Trophoblast cell (in vitro differentiated cells and primary cell): Measurements from ENCODE around the gene CCDC127.
A peak's percentile ranks its signal among the peaks of the same experiment; 100 is the strongest.

Experiments
- DNase-seq, 2 donors: peaks; one replicate each; pipeline ENCODE4 v3.0.0-alpha.2; 2016
- H2AFZ ChIP-seq: 2 replicates; pipeline ENCODE4 v1.6.1; 2013; ENCODE audit warnings: low read length, moderate library complexity, mild to moderate bottlenecking; ENCODE audit not compliant: insufficient read depth, poor library complexity
- H2AK5ac ChIP-seq: 2 replicates; pipeline ENCODE4 v1.6.1; 2013; ENCODE audit warnings: mild to moderate bottlenecking, low read length
- H2BK120ac ChIP-seq: 2 replicates; pipeline ENCODE4 v1.6.1; 2013; ENCODE audit warnings: low read length, mild to moderate bottlenecking, moderate library complexity; ENCODE audit not compliant: insufficient read depth, poor library complexity
- H2BK12ac ChIP-seq: 2 replicates; pipeline ENCODE4 v1.6.1; 2013; ENCODE audit warnings: mild to moderate bottlenecking, low read length, moderate library complexity
- H2BK5ac ChIP-seq: 2 replicates; pipeline ENCODE4 v1.6.1; 2013; ENCODE audit warnings: low read length, low read depth, moderate library complexity, mild to moderate bottlenecking; ENCODE audit not compliant: poor library complexity
- H3K14ac ChIP-seq: 2 replicates; pipeline ENCODE4 v1.6.1; 2013; ENCODE audit warnings: mild to moderate bottlenecking, low read length
- H3K18ac ChIP-seq: 2 replicates; pipeline ENCODE4 v1.6.1; 2013; ENCODE audit warnings: mild to moderate bottlenecking, low read length
- H3K23ac ChIP-seq: 2 replicates; pipeline ENCODE4 v1.6.1; 2013; ENCODE audit warnings: low read length
- H3K27ac ChIP-seq: 2 replicates; pipeline ENCODE4 v1.5.1; 2013; ENCODE audit warnings: low read depth, mild to moderate bottlenecking, inconsistent platforms, low read length, moderate library complexity
- H3K27me3 ChIP-seq: 2 replicates; pipeline ENCODE4 v1.6.1; 2013; ENCODE audit warnings: inconsistent platforms, mild to moderate bottlenecking, low read length, moderate library complexity; ENCODE audit not compliant: insufficient read depth
- H3K36me3 ChIP-seq, 2 experiments: 1 replicate in 1 of 2; 2 replicates in 1 of 2; pipeline ENCODE4 v1.6.1; 2013; ENCODE audit warnings: low read length in 2 of 2, mild to moderate bottlenecking in 2 of 2, moderate library complexity in 1 of 2; ENCODE audit not compliant: insufficient read depth in 2 of 2, control insufficient read depth in 1 of 2
- H3K4ac ChIP-seq: 2 replicates; pipeline ENCODE4 v1.6.1; 2013; ENCODE audit warnings: low read depth, mild to moderate bottlenecking, low read length, moderate library complexity
- H3K4me1 ChIP-seq, 2 experiments: 1 replicate in 1 of 2; 2 replicates in 1 of 2; pipeline ENCODE4 v1.6.1; 2013; ENCODE audit warnings: low read length in 2 of 2, mild to moderate bottlenecking in 2 of 2, moderate library complexity in 1 of 2; ENCODE audit not compliant: insufficient read depth in 2 of 2, control insufficient read depth in 1 of 2
- H3K4me2 ChIP-seq: 2 replicates; pipeline ENCODE4 v1.6.1; 2013; ENCODE audit warnings: inconsistent platforms, mild to moderate bottlenecking, low read length, moderate library complexity
- H3K4me3 ChIP-seq: 2 replicates; pipeline ENCODE4 v1.5.1; 2013; ENCODE audit warnings: mild to moderate bottlenecking, low read depth, low read length, inconsistent platforms
- H3K79me1 ChIP-seq: one replicate; pipeline ENCODE4 v1.6.1; 2013; ENCODE audit warnings: low read length
- H3K79me2 ChIP-seq: 2 replicates; pipeline ENCODE4 v1.6.1; 2013; ENCODE audit warnings: low read length, mild to moderate bottlenecking; ENCODE audit not compliant: control insufficient read depth, insufficient read depth, poor library complexity
- H3K9ac ChIP-seq: 2 replicates; pipeline ENCODE4 v1.6.1; 2013; ENCODE audit warnings: mild to moderate bottlenecking, low read length
- H3K9me3 ChIP-seq: 2 replicates; pipeline ENCODE4 v1.6.1; 2013; ENCODE audit warnings: low read depth, mild to moderate bottlenecking, control low read depth, inconsistent platforms, low read length; ENCODE audit not compliant: insufficient read depth
- H4K12ac ChIP-seq: 2 replicates; pipeline ENCODE4 v1.6.1; 2013; ENCODE audit warnings: low read depth, mild to moderate bottlenecking, low read length, moderate library complexity
- H4K8ac ChIP-seq: 2 replicates; pipeline ENCODE4 v1.6.1; 2013; ENCODE audit warnings: low read depth, mild to moderate bottlenecking, low read length, moderate library complexity
- H4K91ac ChIP-seq: one replicate; pipeline ENCODE4 v1.6.1; 2013; ENCODE audit warnings: low read depth, mild to moderate bottlenecking, low read length, moderate library complexity
- WGBS: extraction: QIAGEN DNeasy Blood & Tissue Kit; methylation state at CpG from one replicate; pipeline ENCODE4 v1.1.7; 2013; ENCODE audit warnings: missing lambda C conversion rate; ENCODE audit not compliant: insufficient read length, insufficient coverage; ENCODE audit errors: extremely low coverage; 5-methylcytosine and 5-hydroxymethylcytosine counted together

Gene CCDC127

DNA sequence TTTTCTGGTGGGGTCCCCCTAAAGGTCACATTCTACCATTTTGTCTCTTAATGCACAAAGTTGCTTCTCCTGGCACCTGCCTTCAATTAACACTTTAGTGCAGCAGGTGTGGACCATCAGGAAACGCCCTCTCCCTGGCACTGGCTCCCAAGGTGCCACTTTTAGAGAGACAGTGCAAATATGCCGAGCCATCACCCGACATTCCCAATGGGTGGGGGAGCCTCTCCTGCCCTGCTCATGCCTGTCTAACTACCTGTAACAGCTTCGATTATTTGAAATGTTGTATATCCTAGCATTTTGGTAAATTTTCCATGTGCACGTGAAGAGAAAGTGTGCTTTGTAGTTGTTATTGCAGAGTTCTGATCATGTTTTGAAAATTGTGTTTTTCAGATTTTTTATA, 39.8 kb downstream of the CCDC127 start:
- peaks cover 3% of the 10 kb centered on the region for H3K79me1 ChIP-seq
- no peak overlapping the region for H3K4me2 ChIP-seq
- DNase-seq: no peak
- H4K8ac ChIP-seq: no peak overlapping the region
- peaks cover 23 to 24% of the 10 kb centered on the region in 2 experiments for H3K4me1 ChIP-seq
- WGBS: no CpG with 5 or more reads among the region's 5 CpGs
- H3K27ac ChIP-seq: no peak overlapping the region
- H3K9ac ChIP-seq: no peak overlapping the region
- no peak overlapping the region for H2BK120ac ChIP-seq
- H2AK5ac ChIP-seq: no peak overlapping the region
- no peak overlapping the region for H3K23ac ChIP-seq
- H3K36me3 ChIP-seq: peaks cover 48 to 49% of the 10 kb centered on the region in 2 experiments
- H3K18ac ChIP-seq: no peak overlapping the region
- no peak overlapping the region for H3K4me3 ChIP-seq
- H4K12ac ChIP-seq: no peak overlapping the region
- no peak overlapping the region for H4K91ac ChIP-seq
- H3K14ac ChIP-seq: no peak overlapping the region
- no peak overlapping the region for H3K4ac ChIP-seq
- H2BK12ac ChIP-seq: no peak overlapping the region
- no peak overlapping the region for H2BK5ac ChIP-seq
- H2AFZ ChIP-seq: no peak overlapping the region
- no peaks in the 10 kb centered on the region for H3K9me3 ChIP-seq
- H3K27me3 ChIP-seq: no peaks in the 10 kb centered on the region
- H3K79me2 ChIP-seq: no peaks in the 10 kb centered on the region

GRCh38 chr5:176296-176823, 41.6 kb downstream of the CCDC127 start:
- Histone ChIP-seq H3K79me1 (peaks cover 3% of the 10 kb centered on the region), H3K27me3 (no peaks in the 10 kb centered on the region), H2AFZ (no peak overlapping the region), H4K91ac (no peak overlapping the region), H3K4ac (no peak overlapping the region), H3K27ac (no peak overlapping the region), H2BK120ac (no peak overlapping the region), H3K23ac (no peak overlapping the region), H3K4me1 (peaks cover 23 to 24% of the 10 kb centered on the region in 2 experiments), H3K14ac (no peak overlapping the region), H4K8ac (no peak overlapping the region), H3K4me3 (no peak overlapping the region), H2BK12ac (no peak overlapping the region), H3K9ac (no peak overlapping the region), H3K18ac (no peak overlapping the region), H3K36me3 (peaks cover 49 to 50% of the 10 kb centered on the region in 2 experiments), H3K4me2 (no peak overlapping the region), H2BK5ac (no peak overlapping the region), H3K9me3 (no peaks in the 10 kb centered on the region), H2AK5ac (no peak overlapping the region), H4K12ac (no peak overlapping the region), H3K79me2 (no peaks in the 10 kb centered on the region)
- peak; percentile 38 to 80 for DNase-seq
- WGBS: no CpG with 5 or more reads among the region's 11 CpGs

DNA sequence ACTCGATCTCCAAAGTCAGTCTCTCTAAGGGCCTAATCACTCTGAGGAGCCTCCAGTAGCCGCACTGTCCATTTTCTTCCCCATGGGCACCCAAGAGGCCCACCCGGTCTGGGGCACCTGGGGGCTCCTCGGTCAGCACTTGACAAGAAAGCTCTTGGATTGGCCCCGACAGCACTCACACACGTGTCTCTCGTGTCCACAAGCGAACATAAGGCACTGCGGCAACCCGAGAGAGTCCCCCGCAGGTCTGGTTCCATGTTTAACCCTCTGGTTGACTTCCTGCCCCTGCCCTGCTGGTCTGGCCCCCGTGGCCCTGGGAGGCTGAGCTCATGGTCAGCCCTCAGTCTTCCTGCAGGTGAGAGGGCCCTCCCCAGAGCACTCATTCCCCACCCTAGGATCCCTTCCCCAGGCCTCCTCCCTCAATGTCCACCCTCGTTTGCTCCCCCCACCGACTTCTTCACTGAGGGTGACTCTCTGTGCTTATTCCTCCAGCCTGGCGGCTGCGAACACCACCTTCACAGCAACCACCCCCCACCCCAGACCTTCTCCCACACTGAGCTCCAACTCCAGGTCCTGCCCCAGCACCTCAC, 43.0 kb downstream of the CCDC127 start:
- no peak overlapping the region for H2BK12ac ChIP-seq
- H3K4me3 ChIP-seq: no peak overlapping the region

GRCh38 chr5:174291-174600, 43.7 kb downstream of the CCDC127 start:
- DNase-seq: no peak
- H3K9me3 ChIP-seq: no peaks in the 10 kb centered on the region
- H4K91ac ChIP-seq: no peak overlapping the region
- H3K23ac ChIP-seq: no peak overlapping the region
- no peak overlapping the region for H3K4me2 ChIP-seq
- H2AK5ac ChIP-seq: no peak overlapping the region
- WGBS: no CpG with 5 or more reads among the region's 5 CpGs
- H3K27ac ChIP-seq: no peak overlapping the region
- H4K8ac ChIP-seq: no peak overlapping the region
- H2AFZ ChIP-seq: no peak overlapping the region
- no peak overlapping the region for H3K4ac ChIP-seq
- H3K36me3 ChIP-seq: peaks cover 57 to 59% of the 10 kb centered on the region in 2 experiments
- H2BK5ac ChIP-seq: no peak overlapping the region
- H3K79me1 ChIP-seq: peaks cover 3% of the 10 kb centered on the region
- H3K18ac ChIP-seq: no peak overlapping the region
- no peak overlapping the region for H4K12ac ChIP-seq
- H3K27me3 ChIP-seq: no peaks in the 10 kb centered on the region
- H3K14ac ChIP-seq: no peak overlapping the region
- H2BK12ac ChIP-seq: no peak overlapping the region
- no peak overlapping the region for H3K4me3 ChIP-seq
- no peak overlapping the region for H3K9ac ChIP-seq
- H2BK120ac ChIP-seq: no peak overlapping the region
- peaks cover 14% of the 10 kb centered on the region in 2 experiments for H3K4me1 ChIP-seq
- no peaks in the 10 kb centered on the region for H3K79me2 ChIP-seq

More for the DNA sequence above, 43.0 kb downstream of the CCDC127 start:
- peak overlapping the region; percentile 35 for H3K14ac ChIP-seq
- no peaks in the 10 kb centered on the region for H3K79me2 ChIP-seq
- no peak for DNase-seq
- no peak overlapping the region for H2AK5ac ChIP-seq
- H4K91ac ChIP-seq: peak overlapping the region; percentile 17
- no peaks in the 10 kb centered on the region for H3K27me3 ChIP-seq
- H2BK5ac ChIP-seq: no peak overlapping the region
- H3K36me3 ChIP-seq: peaks cover 53 to 55% of the 10 kb centered on the region in 2 experiments
- no peak overlapping the region for H4K8ac ChIP-seq
- H2AFZ ChIP-seq: no peak overlapping the region
- H3K27ac ChIP-seq: peak overlapping the region; percentile 21
- H3K18ac ChIP-seq: no peak overlapping the region
- no CpG with 5 or more reads among the region's 16 CpGs for WGBS
- H3K4ac ChIP-seq: no peak overlapping the region
- no peak overlapping the region for H2BK120ac ChIP-seq
- peaks cover 17% of the 10 kb centered on the region in 2 experiments for H3K4me1 ChIP-seq
- peak overlapping the region; percentile 31 for H3K23ac ChIP-seq
- no peak overlapping the region for H4K12ac ChIP-seq
- H3K9me3 ChIP-seq: no peaks in the 10 kb centered on the region
- H3K79me1 ChIP-seq: peaks cover 3% of the 10 kb centered on the region
- no peak overlapping the region for H3K4me2 ChIP-seq
- H3K9ac ChIP-seq: no peak overlapping the region
